ENCODE measurements around the gene VCAN.

DNA sequence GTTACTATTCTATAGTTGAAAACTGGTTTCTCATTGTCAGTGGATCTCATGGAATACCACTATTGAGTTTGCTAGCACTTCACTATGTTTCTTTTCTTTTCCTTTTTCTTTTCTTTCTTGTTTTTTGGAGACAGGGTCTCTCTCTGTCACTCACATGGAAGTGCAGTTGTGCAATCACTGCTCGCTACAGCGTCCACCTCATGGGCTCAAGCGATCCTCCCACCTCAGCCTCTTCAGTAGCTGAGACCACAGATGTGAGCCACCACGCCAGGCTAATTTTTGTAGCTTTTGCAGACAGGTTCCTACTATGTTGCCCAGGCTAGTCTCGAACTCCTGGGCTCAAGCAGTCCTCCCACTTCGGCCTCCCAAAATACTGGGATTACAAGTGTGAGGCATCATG lies 42.7 kb upstream of the VCAN start:
- TF ChIP-seq POLR2A (IDR thresholded peaks at IDR 0.05; ENCODE audit: low read length) = no peak
- TF ChIP-seq GATA1 (IDR thresholded peaks at IDR 0.05; ENCODE audit: low read depth, low read length) = no peak

Data from erythroblast (primary cell).